C4-2B (cell line): Measurements from ENCODE around the gene RANBP17.

Experiments
- ZFX ChIP-seq: fragments of 450-650 bp; IDR thresholded peaks from 2 replicates; pipeline ENCODE4 v1.6.1; 2017
- TF ChIP-seq, protein P1 (sequence below): fragments of 450-650 bp; conservative IDR thresholded peaks from 2 replicates; pipeline ENCODE4 v1.5.1; 2017; ENCODE audit warnings: mild to moderate bottlenecking

DNA sequence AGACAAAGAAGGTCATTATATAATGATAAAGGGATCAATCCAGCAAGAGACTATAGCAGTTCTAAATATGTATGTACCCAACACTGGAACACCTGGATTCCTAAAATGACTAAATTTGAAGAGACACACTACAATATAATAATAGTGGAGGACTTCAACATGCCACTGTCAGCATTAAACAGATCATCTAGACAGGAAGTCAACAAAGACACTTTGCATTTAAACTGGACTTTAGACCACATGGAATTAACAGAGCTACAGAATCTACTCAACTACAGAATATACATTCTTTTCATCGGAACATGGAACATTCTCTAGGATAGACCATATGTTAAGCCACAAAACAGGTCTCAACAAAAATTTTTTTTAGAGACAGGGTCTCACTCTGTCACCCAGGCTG, 388.9 kb downstream of the RANBP17 start:
- TF ChIP-seq, protein P1, sequence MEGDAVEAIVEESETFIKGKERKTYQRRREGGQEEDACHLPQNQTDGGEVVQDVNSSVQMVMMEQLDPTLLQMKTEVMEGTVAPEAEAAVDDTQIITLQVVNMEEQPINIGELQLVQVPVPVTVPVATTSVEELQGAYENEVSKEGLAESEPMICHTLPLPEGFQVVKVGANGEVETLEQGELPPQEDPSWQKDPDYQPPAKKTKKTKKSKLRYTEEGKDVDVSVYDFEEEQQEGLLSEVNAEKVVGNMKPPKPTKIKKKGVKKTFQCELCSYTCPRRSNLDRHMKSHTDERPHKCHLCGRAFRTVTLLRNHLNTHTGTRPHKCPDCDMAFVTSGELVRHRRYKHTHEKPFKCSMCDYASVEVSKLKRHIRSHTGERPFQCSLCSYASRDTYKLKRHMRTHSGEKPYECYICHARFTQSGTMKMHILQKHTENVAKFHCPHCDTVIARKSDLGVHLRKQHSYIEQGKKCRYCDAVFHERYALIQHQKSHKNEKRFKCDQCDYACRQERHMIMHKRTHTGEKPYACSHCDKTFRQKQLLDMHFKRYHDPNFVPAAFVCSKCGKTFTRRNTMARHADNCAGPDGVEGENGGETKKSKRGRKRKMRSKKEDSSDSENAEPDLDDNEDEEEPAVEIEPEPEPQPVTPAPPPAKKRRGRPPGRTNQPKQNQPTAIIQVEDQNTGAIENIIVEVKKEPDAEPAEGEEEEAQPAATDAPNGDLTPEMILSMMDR: no peak
- TF ChIP-seq ZFX: no peak
